Ovary (tissue), 9 donors: ENCODE data around the gene SMAP1. TPM values are rescaled to one million over a fixed set of nuclear protein-coding genes. Genes with fewer than 3 reads are reported as not detected.
"Not testable (repeated sequence)": the region's sequence is repeated elsewhere in the genome, so short reads cannot be mapped to it uniquely, and the experiment has no call there.

ENCODE experiments used
- DNase-seq, 5 donors: peaks; one replicate each; pipeline ENCODE4 v3.0.0-alpha.2; 2019 to 2020
- H3K27ac ChIP-seq, 2 donors: fragments of 200-600 bp; one replicate each; pipeline versions ENCODE4 v1.5.1 to v1.8.0; 2019 to 2022
- H3K27me3 ChIP-seq: fragments of 200-600 bp; one replicate; pipeline ENCODE4 v1.8.0; 2022
- H3K36me3 ChIP-seq: fragments of 200-600 bp; sonication (generic); one replicate; pipeline ENCODE4 v1.5.1; 2019
- H3K4me1 ChIP-seq: one replicate; pipeline ENCODE4 v1.8.1; 2013; ENCODE audit warnings: mild to moderate bottlenecking, moderate library complexity; ENCODE audit not compliant: insufficient read depth
- H3K4me3 ChIP-seq: fragments of 200-600 bp; sonication (generic); one replicate; pipeline ENCODE4 v1.5.1; 2017
- H3K9me3 ChIP-seq, 2 donors: fragments of 200-600 bp in 1 of 2; sonication (generic) in 1 of 2; one replicate each; pipeline versions ENCODE4 v1.5.1 to v1.8.1; 2013 to 2019; ENCODE audit warnings: mild to moderate bottlenecking in 1 of 2, moderate library complexity in 1 of 2
- EP300 ChIP-seq: sonication (generic); formaldehyde crosslinking; IDR thresholded peaks from one replicate; pipeline ENCODE4 v1.6.1; 2017; ENCODE audit warnings: antibody characterized with exemption
- POLR2A ChIP-seq: fragments of 450-650 bp; IDR thresholded peaks from one replicate; pipeline ENCODE4 v1.6.1; 2017; ENCODE audit warnings: antibody characterized with exemption, mild to moderate bottlenecking, moderate library complexity
- WGBS, 3 donors: extraction: QIAGEN DNeasy Blood & Tissue Kit in 1 of 3; methylation state at CpG; one replicate each; pipeline versions ENCODE4 v1.1.5 to v1.1.7; 2013 to 2017; 5-methylcytosine and 5-hydroxymethylcytosine counted together
- intact Hi-C, 4 donors: fragments of 100-400 bp; cut with DNase I; formaldehyde crosslinking; loops; one replicate each; pipeline versions ENCODE4 v1.11.0 to v1.15.1; 2022 to 2023
- polyA plus RNA-seq, 2 donors: library from polyadenylated mRNA; stranded (reverse); fragments of 200-250 nt in 1 of 2; fragments of 350-450 nt in 1 of 2; fragmentation: Illumina TruSeq in 1 of 2; extraction: RNeasy Lipid Tissue Mini Kit (QIAGEN cat#74804) in 1 of 2; gene quantifications; one replicate each; pipeline ENCODE4 v1.2.3, GENCODE V29; 2013 to 2014
- total RNA-seq, 7 donors: library from RNA; depleted of rRNA in 2 of 7; stranded (reverse); fragments of >200 nt in 2 of 7; fragmentation: NEBNext Ultra II Directional in 3 of 7; extraction: Animal tissue kit (Norgen Biotek cat#: 25700) in 3 of 7; gene quantifications; one replicate each; pipeline versions ENCODE4 v1.1.0 to v1.2.4, GENCODE V29; 2016 to 2023
- TF ChIP-seq, protein P1 (sequence below), 3 donors: fragments of 450-650 bp in 2 of 3; fragments of 200-600 bp in 1 of 3; IDR thresholded peaks; one replicate each; pipeline versions ENCODE4 v1.5.1 to v1.8.0; 2016 to 2022; ENCODE audit warnings: antibody characterized with exemption in 3 of 3, mild to moderate bottlenecking in 1 of 3
- donor health status: DM: no; HTN: no; CAD: no; lungs with moderate emphysema.
- donor health status: DM: no; HTN: no; CAD: no.
- donor health status: Bipolar disorder and iron deficiency.
- donor health status: DM: yes; HTN: yes; CAD: no.
- donor health status: DM: no; HTN: no; CAD: no.
- donor health status: DM: yes; HTN: yes; CAD: no.

SMAP1 gene
- total and polyA plus RNA-seq, 9 donors = 10.8 to 34.1 (median 18.6) TPM

DNA sequence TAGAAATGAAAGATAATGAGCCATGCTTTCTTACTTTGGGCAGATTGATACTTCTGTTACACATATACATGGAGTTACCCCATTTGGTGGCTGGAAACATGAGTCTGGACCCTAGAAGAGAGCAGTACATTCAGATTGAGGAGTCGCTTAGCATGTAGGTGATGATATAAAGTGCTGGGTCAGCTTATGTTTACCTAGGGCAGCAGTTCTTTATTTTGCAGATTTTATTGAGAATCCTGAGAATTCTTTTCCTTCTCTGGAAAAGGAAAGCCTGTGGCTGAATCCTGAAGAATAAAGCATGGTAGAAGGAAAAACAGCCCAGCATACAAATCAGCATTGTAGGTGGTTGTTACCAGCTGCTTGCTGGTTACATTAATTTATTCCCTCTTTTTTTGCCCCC is 91.2 kb downstream of the SMAP1 start:
- WGBS, 3 donors = 0 to 96% (median 41%) methylated on average over 1 of the region's 1 CpG
- H3K9me3 ChIP-seq = no peaks in the 10 kb centered on the region
- H3K27ac ChIP-seq = no peak overlapping the region
- intact Hi-C loops = no loop called here
- H3K36me3 ChIP-seq = no peaks in the 10 kb centered on the region
- no peak for DNase-seq
- no peak overlapping the region for H3K4me3 ChIP-seq
- H3K27me3 ChIP-seq = no peaks in the 10 kb centered on the region
- no peaks in the 10 kb centered on the region for H3K4me1 ChIP-seq
- TF ChIP-seq EP300 (no peak), POLR2A (no peak)
- TF ChIP-seq, protein P1, sequence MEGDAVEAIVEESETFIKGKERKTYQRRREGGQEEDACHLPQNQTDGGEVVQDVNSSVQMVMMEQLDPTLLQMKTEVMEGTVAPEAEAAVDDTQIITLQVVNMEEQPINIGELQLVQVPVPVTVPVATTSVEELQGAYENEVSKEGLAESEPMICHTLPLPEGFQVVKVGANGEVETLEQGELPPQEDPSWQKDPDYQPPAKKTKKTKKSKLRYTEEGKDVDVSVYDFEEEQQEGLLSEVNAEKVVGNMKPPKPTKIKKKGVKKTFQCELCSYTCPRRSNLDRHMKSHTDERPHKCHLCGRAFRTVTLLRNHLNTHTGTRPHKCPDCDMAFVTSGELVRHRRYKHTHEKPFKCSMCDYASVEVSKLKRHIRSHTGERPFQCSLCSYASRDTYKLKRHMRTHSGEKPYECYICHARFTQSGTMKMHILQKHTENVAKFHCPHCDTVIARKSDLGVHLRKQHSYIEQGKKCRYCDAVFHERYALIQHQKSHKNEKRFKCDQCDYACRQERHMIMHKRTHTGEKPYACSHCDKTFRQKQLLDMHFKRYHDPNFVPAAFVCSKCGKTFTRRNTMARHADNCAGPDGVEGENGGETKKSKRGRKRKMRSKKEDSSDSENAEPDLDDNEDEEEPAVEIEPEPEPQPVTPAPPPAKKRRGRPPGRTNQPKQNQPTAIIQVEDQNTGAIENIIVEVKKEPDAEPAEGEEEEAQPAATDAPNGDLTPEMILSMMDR (IDR thresholded peaks at IDR 0.05) = no peak

- Histone ChIP-seq H3K9me3 (no peaks in the 10 kb centered on the region), H3K36me3 (no peaks in the 10 kb centered on the region), H3K27me3 (no peaks in the 10 kb centered on the region), H3K4me3 (no peak overlapping the region), H3K27ac (no peak overlapping the region), H3K4me1 (no peaks in the 10 kb centered on the region)
- TF ChIP-seq, protein P1 (IDR thresholded peaks at IDR 0.05) = no peak
- no peak for TF ChIP-seq POLR2A
- no peak for TF ChIP-seq EP300
- intact Hi-C loops = no loop called here
- 73 to 89% (median 83%) methylated on average over 4 of the region's 4 CpGs for WGBS, 3 donors
- no peak for DNase-seq
Measured at GRCh38 chr6:70763754-70764510, 96.2 kb downstream of the SMAP1 start.

- Histone ChIP-seq H3K9me3 (no peaks in the 10 kb centered on the region), H3K4me3 (no peak overlapping the region), H3K4me1 (no peaks in the 10 kb centered on the region), H3K27me3 (no peaks in the 10 kb centered on the region), H3K36me3 (no peaks in the 10 kb centered on the region), H3K27ac (no peak overlapping the region)
- WGBS, 3 donors = 88 to 98% (median 96%) methylated on average over 4 of the region's 4 CpGs
- TF ChIP-seq POLR2A = no peak
- TF ChIP-seq, protein P1 (IDR thresholded peaks at IDR 0.05) = no peak
- TF ChIP-seq EP300 = no peak
- no peak for DNase-seq
- intact Hi-C loops = no loop called here
Measured at GRCh38 chr6:70764706-70765105, 97.0 kb downstream of the SMAP1 start.

- WGBS, 3 donors = 93 to 97% (median 96%) methylated on average over 19 of the region's 19 CpGs
- intact Hi-C loops, H3K4me1 ChIP-seq: not testable (repeated sequence)
Measured at GRCh38 chr6:70771351-70771750, 103.7 kb downstream of the SMAP1 start.

DNA sequence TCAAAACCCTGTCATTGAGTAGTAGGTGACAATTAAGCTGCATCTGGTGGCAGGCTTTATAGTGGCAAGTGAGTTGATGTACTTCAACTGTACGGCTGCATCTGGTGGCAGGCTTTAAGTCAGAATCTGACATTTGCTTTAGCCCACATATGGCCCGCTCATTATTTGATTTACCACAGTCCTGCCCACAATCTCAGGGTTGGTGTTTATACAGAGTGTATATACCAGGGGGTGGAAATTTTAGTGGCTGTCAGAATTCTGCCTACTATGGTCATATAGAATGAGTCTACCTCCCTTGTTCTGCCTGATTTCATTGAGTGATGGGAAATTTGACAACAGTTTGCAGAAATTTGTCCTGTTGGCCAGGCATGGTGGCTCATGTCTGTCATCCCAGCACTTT is 112.3 kb downstream of the SMAP1 start:
- no peak for DNase-seq
- no peak overlapping the region for H3K27ac ChIP-seq
- no peak for TF ChIP-seq EP300
- TF ChIP-seq POLR2A = no peak
- TF ChIP-seq, protein P1 (IDR thresholded peaks at IDR 0.05) = no peak
- no peaks in the 10 kb centered on the region for H3K36me3 ChIP-seq
- 94 to 100% (median 97%) methylated on average over 2 of the region's 2 CpGs for WGBS, 3 donors
- intact Hi-C loops = no loop called here
- no peaks in the 10 kb centered on the region for H3K27me3 ChIP-seq
- no peak overlapping the region for H3K4me3 ChIP-seq
- H3K4me1 ChIP-seq = no peaks in the 10 kb centered on the region
- no peaks in the 10 kb centered on the region for H3K9me3 ChIP-seq

More at GRCh38 chr6:70771351-70771750, 103.7 kb downstream of the SMAP1 start:
- H3K27ac ChIP-seq, DNase-seq, H3K36me3 ChIP-seq, H3K4me3 ChIP-seq, H3K27me3 ChIP-seq, H3K9me3 ChIP-seq: not testable (repeated sequence)
